CD4-positive, CD25-positive, alpha-beta regulatory T cell (primary cell): ENCODE results near the gene SLC35D2. TPM values are rescaled to one million over a fixed set of nuclear protein-coding genes. Genes with fewer than 3 reads are reported as not detected.
A peak's percentile ranks its signal among the peaks of the same experiment; 100 is the strongest.
"Not testable (repeated sequence)": the region's sequence is repeated elsewhere in the genome, so short reads cannot be mapped to it uniquely, and the experiment has no call there.

Source experiments
- ATAC-seq, 2 donors: fragments of 150-1000 bp; cut with Tn5 transposase; one replicate each; pipeline ENCODE4 v1.10.0; 2021; ENCODE audit warnings: low read depth in 2 of 2, moderate number of reproducible peaks in 2 of 2, moderate library complexity in 1 of 2
- DNase-seq, 3 donors: peaks; one replicate each; pipeline versions ENCODE4 v3.0.0 to v3.0.0-alpha.2; 2012 to 2022; ENCODE audit warnings: mixed read lengths in 1 of 3
- H3K27ac ChIP-seq: one replicate; pipeline ENCODE4 v1.7.0; 2013; ENCODE audit warnings: mild to moderate bottlenecking, low read length; ENCODE audit not compliant: insufficient read depth, poor library complexity, severe bottlenecking
- H3K27me3 ChIP-seq: one replicate; pipeline ENCODE4 v1.7.0; 2013; ENCODE audit warnings: low read length; ENCODE audit not compliant: control insufficient read depth, insufficient read depth
- H3K36me3 ChIP-seq: one replicate; pipeline ENCODE4 v1.7.0; 2013; ENCODE audit warnings: mild to moderate bottlenecking, low read length, moderate library complexity; ENCODE audit not compliant: control insufficient read depth, insufficient read depth
- H3K4me1 ChIP-seq: 2 replicates; pipeline ENCODE4 v1.7.0; 2013; ENCODE audit warnings: mild to moderate bottlenecking, low read length; ENCODE audit not compliant: insufficient read depth, control insufficient read depth, poor library complexity, severe bottlenecking
- H3K4me3 ChIP-seq: one replicate; pipeline ENCODE4 v1.7.0; 2013; ENCODE audit warnings: low read depth, mild to moderate bottlenecking, low read length, moderate library complexity
- H3K9me3 ChIP-seq, 2 experiments: 1 replicate in 1 of 2; 2 replicates in 1 of 2; pipeline ENCODE4 v1.7.0; 2013; ENCODE audit warnings: low read length in 2 of 2, mild to moderate bottlenecking in 1 of 2, moderate library complexity in 1 of 2; ENCODE audit not compliant: control insufficient read depth in 2 of 2
- H3K27ac Mint-ChIP-seq, 3 donors: one replicate each; pipeline ENCODE4 v1.8.0; 2020 to 2022; ENCODE audit warnings: mild to moderate bottlenecking in 3 of 3, mixed read lengths in 3 of 3, moderate library complexity in 2 of 3
- H3K27me3 Mint-ChIP-seq: one replicate; pipeline ENCODE4 v1.8.0; 2022; ENCODE audit warnings: mild to moderate bottlenecking, mixed read lengths
- H3K36me3 Mint-ChIP-seq: one replicate; pipeline ENCODE4 v1.8.0; 2020; ENCODE audit warnings: mixed read lengths
- H3K4me1 Mint-ChIP-seq, 4 donors: one replicate each; pipeline ENCODE4 v1.8.0; 2020 to 2022; ENCODE audit warnings: mixed read lengths in 4 of 4, mild to moderate bottlenecking in 1 of 4
- H3K4me3 Mint-ChIP-seq, 4 donors: one replicate each; pipeline ENCODE4 v1.8.0; 2020 to 2022; ENCODE audit warnings: mild to moderate bottlenecking in 4 of 4, mixed read lengths in 4 of 4, moderate library complexity in 3 of 4
- H3K9me3 Mint-ChIP-seq, 7 donors: one replicate each; pipeline ENCODE4 v1.8.0; 2020 to 2022; ENCODE audit warnings: mixed read lengths in 7 of 7, mild to moderate bottlenecking in 3 of 7, moderate library complexity in 2 of 7
- polyA plus RNA-seq, 4 donors: library from polyadenylated mRNA; unstranded; fragments of 300-500 nt; fragmentation: Illumina TruSeq; gene quantifications; one replicate each; pipeline ENCODE4 v1.2.3, GENCODE V29; 2021
- total RNA-seq: library from RNA; stranded (reverse); gene quantifications from one replicate; pipeline ENCODE4 v1.2.3, GENCODE V29; 2022

The SLC35D2 gene
- total and polyA plus RNA-seq, 5 donors from 2014 or later, result 22.5 to 41.8 (median 36.0) TPM

DNA sequence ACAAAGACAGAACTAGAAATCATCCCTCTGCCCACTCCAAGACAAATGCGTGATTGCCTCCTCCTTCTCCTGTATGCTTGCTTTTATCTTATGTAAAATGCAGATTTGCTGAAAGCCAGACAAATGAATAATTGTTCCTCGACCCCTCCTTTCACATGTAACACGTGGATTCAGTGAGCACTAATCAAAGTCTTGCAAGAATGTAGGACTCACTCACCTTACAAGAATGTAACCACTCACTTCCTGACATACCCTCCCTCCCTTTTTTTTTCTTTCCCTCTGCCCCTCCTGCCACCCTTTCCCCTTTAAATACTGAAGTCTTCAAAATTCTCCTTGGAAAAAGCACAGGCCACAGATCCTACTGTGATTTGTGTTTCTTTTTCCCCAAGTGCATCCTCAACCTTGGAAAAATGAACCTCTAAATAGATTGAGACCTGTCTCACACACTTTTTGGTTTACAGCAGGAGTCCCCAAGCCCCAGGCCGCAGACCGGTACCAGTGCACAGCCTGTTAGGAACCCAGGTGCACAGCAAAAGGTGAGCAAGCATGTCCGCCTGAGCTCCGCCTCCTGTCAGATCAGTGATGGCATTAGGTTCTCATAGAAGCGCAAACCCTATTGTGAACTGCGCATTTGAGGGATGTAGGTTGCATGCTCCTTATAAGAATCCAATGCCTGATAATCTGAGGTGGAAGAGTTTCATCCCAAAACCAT lies 52.1 kb downstream of the SLC35D2 start:
- H3K36me3 ChIP-seq, result peaks cover 4% of the 10 kb centered on the region
- no peak overlapping the region for H3K4me3 ChIP-seq
- peaks cover 0 to 5% (median 0%) of the 10 kb centered on the region in 4 donors for H3K4me1 Mint-ChIP-seq
- no peak overlapping the region for H3K4me3 Mint-ChIP-seq
- no peak overlapping the region for H3K27ac Mint-ChIP-seq
- H3K9me3 ChIP-seq, result no peaks in the 10 kb centered on the region
- DNase-seq (no peak), ATAC-seq (no peak)
- no peaks in the 10 kb centered on the region for H3K27me3 ChIP-seq
- H3K27ac ChIP-seq, result no peak overlapping the region
- H3K27me3 Mint-ChIP-seq, result no peaks in the 10 kb centered on the region
- H3K36me3 Mint-ChIP-seq, result no peaks in the 10 kb centered on the region
- H3K9me3 Mint-ChIP-seq, result no peaks in the 10 kb centered on the region
- no peaks in the 10 kb centered on the region for H3K4me1 ChIP-seq

DNA sequence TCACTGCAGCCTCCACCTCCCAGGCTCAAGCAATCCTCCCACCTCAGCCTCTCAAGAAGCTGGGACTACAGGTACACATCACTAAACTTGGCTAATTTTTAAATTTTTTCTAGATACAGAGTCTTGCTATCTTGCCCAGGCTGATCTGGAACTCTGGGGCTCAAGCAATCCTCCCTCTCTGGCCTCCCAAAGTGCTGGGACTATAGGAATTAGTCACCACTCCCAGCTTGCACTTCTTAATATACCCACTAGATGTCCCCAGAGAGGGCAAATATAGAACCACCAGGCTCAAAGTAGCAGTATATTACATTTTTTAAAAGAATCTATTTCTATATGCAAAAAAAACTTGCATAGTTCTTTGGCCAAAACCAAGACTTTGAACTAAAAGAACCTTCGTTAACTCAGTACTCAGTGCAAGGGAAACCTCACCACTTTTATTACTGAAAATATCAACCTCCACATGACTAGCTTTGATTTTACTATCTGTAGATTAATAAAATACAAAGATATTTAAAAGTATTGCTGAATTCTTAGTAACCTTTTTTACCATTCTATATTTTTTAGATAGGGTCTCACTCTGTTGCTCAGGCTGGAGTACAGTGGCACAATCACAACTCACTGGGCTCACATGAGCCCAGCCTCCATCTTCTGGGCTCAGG lies 55.7 kb downstream of the SLC35D2 start:
- no peaks in the 10 kb centered on the region for H3K27me3 Mint-ChIP-seq
- Histone ChIP-seq H3K4me3 (no peak overlapping the region), H3K27me3 (no peaks in the 10 kb centered on the region), H3K36me3 (peaks cover 4% of the 10 kb centered on the region), H3K9me3 (no peaks in the 10 kb centered on the region), H3K4me1 (no peaks in the 10 kb centered on the region), H3K27ac (no peak overlapping the region)
- DNase-seq (peak; percentile 7 to 61 (median 53)), ATAC-seq (peak; percentile 68 to 74)
- no peaks in the 10 kb centered on the region for H3K36me3 Mint-ChIP-seq
- no peak overlapping the region for H3K4me3 Mint-ChIP-seq
- H3K9me3 Mint-ChIP-seq, result no peaks in the 10 kb centered on the region
- H3K27ac Mint-ChIP-seq, result no peak overlapping the region
- H3K4me1 Mint-ChIP-seq, result peaks cover 0 to 5% (median 0%) of the 10 kb centered on the region in 4 donors

DNA sequence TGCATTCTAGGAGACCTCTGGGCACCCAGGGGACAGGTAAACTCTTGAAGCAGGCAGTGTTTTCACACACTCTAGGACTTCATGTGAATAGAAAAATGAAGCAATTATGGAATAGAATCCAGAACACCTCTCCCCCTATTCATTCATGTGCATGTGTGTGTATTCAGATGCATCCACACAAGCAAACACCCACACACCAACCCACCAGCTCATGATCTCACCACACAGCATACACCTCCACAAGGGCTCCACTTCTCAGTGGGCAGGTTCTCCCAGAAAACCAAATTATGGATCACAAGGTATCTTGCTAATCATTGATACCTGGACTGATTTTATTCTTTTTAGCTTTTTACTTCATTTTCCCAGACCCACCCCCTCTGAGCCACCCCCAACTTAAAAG lies 60.3 kb downstream of the SLC35D2 start:
- Histone ChIP-seq H3K27me3 (no peaks in the 10 kb centered on the region), H3K27ac (no peak overlapping the region), H3K4me3 (no peak overlapping the region), H3K4me1 (no peaks in the 10 kb centered on the region), H3K36me3 (peaks cover 4% of the 10 kb centered on the region), H3K9me3 (no peaks in the 10 kb centered on the region)
- Mint-ChIP-seq H3K9me3 (no peaks in the 10 kb centered on the region), H3K36me3 (peaks cover 11% of the 10 kb centered on the region), H3K4me3 (no peak overlapping the region), H3K27me3 (peaks cover 4% of the 10 kb centered on the region), H3K4me1 (peaks cover 0 to 2% (median 0%) of the 10 kb centered on the region in 4 donors), H3K27ac (no peak overlapping the region)
- DNase-seq (no peak), ATAC-seq (no peak)

DNA sequence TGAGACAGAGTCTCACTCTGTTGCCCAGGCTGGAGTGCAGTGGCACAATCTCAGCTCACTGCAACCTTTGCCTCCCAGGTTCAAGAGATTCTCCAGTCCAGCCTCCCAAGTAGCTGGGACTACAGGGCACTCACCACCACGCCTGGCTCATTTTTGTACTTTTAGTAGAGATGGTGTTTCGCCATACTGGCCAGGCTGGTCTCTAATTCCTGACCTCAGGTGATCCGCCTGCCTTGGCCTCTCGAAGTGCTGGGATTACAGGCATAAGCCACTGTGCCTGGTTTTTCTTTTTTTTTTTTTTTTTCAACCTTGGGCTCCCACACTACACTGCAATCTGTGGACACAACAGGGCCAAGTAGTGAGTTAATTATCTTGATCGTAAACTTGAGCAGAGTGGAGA lies 60.8 kb downstream of the SLC35D2 start:
- not testable (repeated sequence) for H3K4me1 Mint-ChIP-seq, H3K4me3 Mint-ChIP-seq, ATAC-seq, H3K9me3 Mint-ChIP-seq, H3K27me3 Mint-ChIP-seq, DNase-seq, H3K27ac Mint-ChIP-seq, H3K27ac ChIP-seq, H3K4me1 ChIP-seq, H3K9me3 ChIP-seq, H3K36me3 ChIP-seq, H3K27me3 ChIP-seq, H3K4me3 ChIP-seq
- H3K36me3 Mint-ChIP-seq, result peaks cover 11% of the 10 kb centered on the region

DNA sequence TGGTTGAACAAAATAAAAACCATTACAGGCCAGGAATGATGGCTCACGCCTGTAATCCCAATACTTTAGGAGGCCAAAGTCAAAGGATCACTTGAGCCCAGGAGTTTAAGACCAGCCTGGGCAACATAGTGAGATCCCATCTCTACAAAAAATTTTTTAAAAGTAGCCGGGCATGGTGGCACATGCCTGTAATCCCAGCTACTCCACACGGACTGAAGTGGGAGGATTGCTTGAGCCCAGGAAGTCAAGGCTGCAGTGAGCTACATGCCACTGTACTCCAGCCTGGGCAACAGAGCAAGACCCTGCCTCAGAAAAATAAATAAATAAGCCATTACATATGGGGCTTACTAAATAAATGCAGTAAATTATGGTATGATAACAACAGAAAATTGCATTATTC lies 61.3 kb downstream of the SLC35D2 start:
- not testable (repeated sequence) for H3K27me3 ChIP-seq, H3K4me3 Mint-ChIP-seq, DNase-seq, H3K27me3 Mint-ChIP-seq, H3K4me3 ChIP-seq, H3K27ac ChIP-seq, H3K36me3 ChIP-seq, H3K4me1 Mint-ChIP-seq, H3K9me3 Mint-ChIP-seq, H3K4me1 ChIP-seq, H3K27ac Mint-ChIP-seq, ATAC-seq, H3K9me3 ChIP-seq
- H3K36me3 Mint-ChIP-seq, result peaks cover 11% of the 10 kb centered on the region

DNA sequence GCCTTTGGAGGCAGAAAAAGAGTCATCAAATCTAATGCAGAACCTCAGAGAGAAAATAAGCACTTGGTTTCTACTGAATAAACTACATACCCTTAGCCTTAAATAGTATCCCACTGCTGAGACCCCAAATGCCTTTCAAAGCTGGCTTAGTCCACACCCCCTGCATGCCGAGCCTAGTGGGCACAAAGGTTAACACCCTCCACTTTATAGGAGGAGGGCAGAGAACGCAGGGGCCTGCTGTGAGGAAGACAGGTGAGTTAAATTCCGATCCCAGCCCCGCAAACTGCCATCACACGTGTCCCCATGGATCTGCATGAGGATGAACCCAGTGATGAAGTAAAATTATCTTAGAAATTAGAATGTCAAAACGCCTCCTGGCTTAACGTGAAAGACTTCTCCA lies 62.0 kb downstream of the SLC35D2 start:
- Mint-ChIP-seq H3K4me1 (peaks cover 0 to 2% (median 0%) of the 10 kb centered on the region in 4 donors), H3K27me3 (peaks cover 4% of the 10 kb centered on the region), H3K4me3 (no peak overlapping the region), H3K27ac (no peak overlapping the region), H3K9me3 (no peaks in the 10 kb centered on the region), H3K36me3 (peaks cover 11% of the 10 kb centered on the region)
- DNase-seq (no peak), ATAC-seq (no peak)
- H3K36me3 ChIP-seq, result peaks cover 4% of the 10 kb centered on the region
- no peaks in the 10 kb centered on the region for H3K4me1 ChIP-seq
- H3K27me3 ChIP-seq, result no peaks in the 10 kb centered on the region
- no peak overlapping the region for H3K27ac ChIP-seq
- H3K4me3 ChIP-seq, result no peak overlapping the region
- H3K9me3 ChIP-seq, result no peaks in the 10 kb centered on the region

DNA sequence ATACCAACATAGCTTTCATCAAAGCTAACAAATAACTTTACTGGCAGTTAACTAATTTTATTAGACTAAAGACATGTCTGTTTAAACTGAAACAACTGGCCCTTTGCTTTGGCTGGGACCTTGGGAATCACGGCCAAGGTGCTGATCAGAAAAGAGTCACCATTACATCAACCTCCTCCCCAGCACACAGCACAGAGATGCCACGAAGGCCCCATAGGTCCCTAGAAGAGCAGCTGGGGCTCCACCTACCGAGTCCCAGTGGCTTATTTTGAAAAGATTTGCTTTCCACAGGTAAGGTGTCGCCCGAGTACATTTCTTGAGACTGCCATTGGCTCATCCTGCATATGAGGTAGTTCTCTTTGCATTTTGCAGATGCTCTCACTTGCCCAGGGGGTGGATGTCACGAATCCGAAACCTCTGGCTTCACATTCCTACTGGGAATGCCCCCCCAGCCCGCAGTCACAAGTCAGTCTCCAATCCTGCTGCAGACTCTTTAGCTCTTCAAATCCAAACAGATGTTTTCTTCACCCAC lies 62.7 kb downstream of the SLC35D2 start:
- Mint-ChIP-seq H3K4me1 (peaks cover 0 to 2% (median 0%) of the 10 kb centered on the region in 4 donors), H3K27ac (peak overlapping the region in 1 of 3 donors; percentile 11), H3K36me3 (peaks cover 11% of the 10 kb centered on the region), H3K4me3 (no peak overlapping the region), H3K27me3 (peaks cover 4% of the 10 kb centered on the region), H3K9me3 (no peaks in the 10 kb centered on the region)
- Histone ChIP-seq H3K9me3 (no peaks in the 10 kb centered on the region), H3K27ac (no peak overlapping the region), H3K27me3 (no peaks in the 10 kb centered on the region), H3K4me1 (no peaks in the 10 kb centered on the region), H3K4me3 (no peak overlapping the region), H3K36me3 (peaks cover 4% of the 10 kb centered on the region)
- ATAC-seq (no peak), DNase-seq (no peak)
